SJCRH30 (cell line): ENCODE measurements around the gene ARHGEF16. TPM values are rescaled to one million over a fixed set of nuclear protein-coding genes. Genes with fewer than 3 reads are reported as not detected.

Experiments
- DNase-seq, 2 experiments: peaks; one replicate each; pipeline ENCODE4 v3.0.0-alpha.2; 2015 to 2020
- H3K27ac ChIP-seq: fragments of 250-450 bp; sonication (Bioruptor Pico); 2 replicates; pipeline ENCODE4 v1.5.1; 2020; ENCODE audit warnings: mild to moderate bottlenecking, moderate library complexity
- H3K27me3 ChIP-seq: fragments of 250-450 bp; sonication (Bioruptor Pico); 2 replicates; pipeline ENCODE4 v1.5.1; 2020; ENCODE audit warnings: mild to moderate bottlenecking, moderate library complexity
- H3K36me3 ChIP-seq: fragments of 250-450 bp; sonication (Bioruptor Pico); 2 replicates; pipeline ENCODE4 v1.5.1; 2020; ENCODE audit warnings: mild to moderate bottlenecking, moderate library complexity
- H3K4me1 ChIP-seq: fragments of 250-450 bp; sonication (Bioruptor Pico); 2 replicates; pipeline ENCODE4 v1.5.1; 2020; ENCODE audit warnings: mild to moderate bottlenecking, moderate library complexity
- H3K4me3 ChIP-seq: fragments of 250-450 bp; sonication (Bioruptor Pico); 2 replicates; pipeline ENCODE4 v1.5.1; 2020; ENCODE audit warnings: mild to moderate bottlenecking, moderate library complexity
- H3K9me3 ChIP-seq: fragments of 250-450 bp; sonication (Bioruptor Pico); replicated peaks from 2 replicates; pipeline ENCODE4 v1.5.1; 2020; ENCODE audit warnings: mild to moderate bottlenecking, moderate library complexity
- total RNA-seq: library from RNA; depleted of rRNA; stranded (reverse); fragments of >200 nt; shearing (Covaris generic); gene quantifications from 2 replicates; pipeline ENCODE4 v1.2.3, GENCODE V29; 2014

Gene ARHGEF16
- total RNA-seq, 1 experiment from 2014 or later: 0.57 TPM

GRCh38 chr1:3518756-3519155 lies 64.3 kb downstream of the ARHGEF16 start:
- Histone ChIP-seq H3K36me3 (no peaks in the 10 kb centered on the region), H3K9me3 (no peaks in the 10 kb centered on the region), H3K27me3 (peaks cover 21% of the 10 kb centered on the region; the same call in 1 of the 2 replicates), H3K27ac (peak overlapping the region; percentile 38), H3K4me1 (peaks cover 22% of the 10 kb centered on the region), H3K4me3 (no peak overlapping the region)
- DNase-seq: peak; percentile 75 to 82

- Histone ChIP-seq H3K9me3 (no peaks in the 10 kb centered on the region), H3K4me1 (peaks cover 22% of the 10 kb centered on the region), H3K27ac (peak overlapping the region; percentile 38), H3K27me3 (peaks cover 24% of the 10 kb centered on the region), H3K36me3 (no peaks in the 10 kb centered on the region), H3K4me3 (no peak overlapping the region)
- no peak for DNase-seq
Measured at GRCh38 chr1:3519301-3519885, 64.9 kb downstream of the ARHGEF16 start.

- DNase-seq: no peak
- H3K36me3 ChIP-seq: no peaks in the 10 kb centered on the region
- H3K9me3 ChIP-seq: no peaks in the 10 kb centered on the region
- no peak overlapping the region for H3K4me3 ChIP-seq
- H3K4me1 ChIP-seq: peaks cover 21% of the 10 kb centered on the region
- no peak overlapping the region for H3K27ac ChIP-seq
- peaks cover 30% of the 10 kb centered on the region for H3K27me3 ChIP-seq
Measured at GRCh38 chr1:3520419-3521378, 66.2 kb downstream of the ARHGEF16 start.

GRCh38 chr1:3521426-3521825 lies 67.0 kb downstream of the ARHGEF16 start:
- Histone ChIP-seq H3K36me3 (no peaks in the 10 kb centered on the region), H3K27ac (no peak overlapping the region), H3K4me3 (no peak overlapping the region), H3K4me1 (peaks cover 15% of the 10 kb centered on the region), H3K27me3 (peaks cover 30% of the 10 kb centered on the region), H3K9me3 (no peaks in the 10 kb centered on the region)
- no peak for DNase-seq

- peaks cover 11% of the 10 kb centered on the region for H3K4me1 ChIP-seq
- no peak for DNase-seq
- no peaks in the 10 kb centered on the region for H3K36me3 ChIP-seq
- peaks cover 32% of the 10 kb centered on the region for H3K27me3 ChIP-seq
- H3K27ac ChIP-seq: no peak overlapping the region
- H3K9me3 ChIP-seq: no peaks in the 10 kb centered on the region
- H3K4me3 ChIP-seq: no peak overlapping the region
Measured at GRCh38 chr1:3522112-3522511, 67.6 kb downstream of the ARHGEF16 start.

- H3K36me3 ChIP-seq: no peaks in the 10 kb centered on the region
- H3K4me1 ChIP-seq: peaks cover 11% of the 10 kb centered on the region
- no peaks in the 10 kb centered on the region for H3K9me3 ChIP-seq
- peaks cover 36% of the 10 kb centered on the region for H3K27me3 ChIP-seq
- no peak overlapping the region for H3K4me3 ChIP-seq
- H3K27ac ChIP-seq: no peak overlapping the region
- DNase-seq: no peak
Measured at GRCh38 chr1:3522564-3523265, 68.2 kb downstream of the ARHGEF16 start.

- Histone ChIP-seq H3K27me3 (peaks cover 36% of the 10 kb centered on the region), H3K9me3 (no peaks in the 10 kb centered on the region), H3K27ac (no peak overlapping the region), H3K36me3 (no peaks in the 10 kb centered on the region), H3K4me3 (no peak overlapping the region), H3K4me1 (peaks cover 8% of the 10 kb centered on the region)
- no peak for DNase-seq
Measured at GRCh38 chr1:3523980-3524379, 69.5 kb downstream of the ARHGEF16 start.

- no peak overlapping the region for H3K4me3 ChIP-seq
- H3K27me3 ChIP-seq: peaks cover 37% of the 10 kb centered on the region
- no peak overlapping the region for H3K27ac ChIP-seq
- no peaks in the 10 kb centered on the region for H3K9me3 ChIP-seq
- H3K4me1 ChIP-seq: peaks cover 10% of the 10 kb centered on the region
- no peak for DNase-seq
- H3K36me3 ChIP-seq: no peaks in the 10 kb centered on the region
Measured at GRCh38 chr1:3524556-3525203, 70.2 kb downstream of the ARHGEF16 start.

- Histone ChIP-seq H3K4me3 (no peak overlapping the region), H3K27me3 (peaks cover 48% of the 10 kb centered on the region), H3K4me1 (peaks cover 22% of the 10 kb centered on the region), H3K36me3 (no peaks in the 10 kb centered on the region), H3K27ac (no peak overlapping the region), H3K9me3 (no peaks in the 10 kb centered on the region)
- DNase-seq: no peak
Measured at GRCh38 chr1:3525551-3526482, 71.4 kb downstream of the ARHGEF16 start.

GRCh38 chr1:3527774-3528173 lies 73.3 kb downstream of the ARHGEF16 start:
- Histone ChIP-seq H3K9me3 (no peaks in the 10 kb centered on the region), H3K36me3 (no peaks in the 10 kb centered on the region), H3K4me3 (no peak overlapping the region), H3K27ac (no peak overlapping the region), H3K27me3 (peaks cover 49% of the 10 kb centered on the region), H3K4me1 (peaks cover 22% of the 10 kb centered on the region)
- DNase-seq: no peak

GRCh38 chr1:3529099-3529729 lies 74.7 kb downstream of the ARHGEF16 start:
- Histone ChIP-seq H3K36me3 (no peaks in the 10 kb centered on the region), H3K4me1 (peaks cover 22% of the 10 kb centered on the region), H3K9me3 (no peaks in the 10 kb centered on the region), H3K27me3 (peaks cover 40% of the 10 kb centered on the region), H3K27ac (no peak overlapping the region), H3K4me3 (no peak overlapping the region)
- peak; percentile 72 to 79 for DNase-seq

- Histone ChIP-seq H3K4me3 (peak overlapping the region; percentile 40; the same call in 1 of the 2 replicates), H3K27ac (no peak overlapping the region), H3K4me1 (peaks cover 23% of the 10 kb centered on the region), H3K9me3 (no peaks in the 10 kb centered on the region), H3K36me3 (no peaks in the 10 kb centered on the region), H3K27me3 (peaks cover 43% of the 10 kb centered on the region)
- DNase-seq: no peak
Measured at GRCh38 chr1:3530086-3530925, 75.8 kb downstream of the ARHGEF16 start.
